HG03175 (cell line): ENCODE data around the gene GNB4.

Experiments used
- ATAC-seq: cut with Tn5 transposase; IDR thresholded peaks from one replicate; pipeline ENCODE4 v1.9.1; 2021; ENCODE audit warnings: mild to moderate bottlenecking, moderate library complexity; ENCODE audit not compliant: unreplicated experiment

The GNB4 gene

DNA sequence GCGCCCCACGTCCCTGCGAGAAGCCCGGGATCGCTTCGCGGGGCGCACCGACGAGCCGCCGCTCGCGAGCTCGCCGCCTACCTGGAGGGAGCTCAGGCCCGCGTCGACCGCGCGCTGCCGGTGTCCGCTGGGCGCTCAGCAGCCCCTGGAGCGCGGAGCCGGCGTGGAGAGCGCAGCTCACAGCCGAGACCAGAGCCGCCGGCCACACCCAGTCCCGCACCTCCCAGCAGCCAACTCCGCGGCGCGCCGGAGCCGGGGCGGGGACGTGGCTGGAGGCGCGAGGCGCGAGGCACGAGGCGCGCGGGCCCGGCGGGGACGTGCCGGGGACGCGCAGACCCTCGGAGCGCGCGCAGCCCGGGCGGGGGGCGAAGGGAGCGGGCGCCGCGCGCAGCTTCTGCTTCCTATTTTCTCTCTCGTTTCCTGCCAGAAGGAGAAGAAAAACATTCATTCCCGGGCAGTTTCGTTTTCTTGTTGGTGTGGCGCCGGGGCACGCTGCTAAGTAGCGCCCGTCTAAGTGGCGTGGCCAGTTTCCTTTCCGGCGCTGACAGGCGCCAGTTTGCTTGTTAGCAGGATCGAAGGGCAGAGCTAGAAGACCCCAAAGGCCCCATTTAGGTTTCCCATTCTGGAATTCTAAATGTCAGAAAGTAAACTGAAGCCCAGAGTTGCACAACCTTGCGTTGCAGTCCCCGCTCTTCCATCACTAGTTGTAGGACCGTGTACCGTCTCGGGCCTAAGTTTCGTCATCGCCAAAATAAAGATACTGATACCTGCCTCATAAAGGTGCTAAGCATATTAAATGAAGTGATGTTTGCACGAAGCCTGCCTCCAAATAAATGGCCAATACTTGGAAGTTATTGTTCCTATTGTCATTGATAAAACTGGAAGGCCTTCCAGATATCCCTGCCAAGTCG lies at the start of gene GNB4:
Gene GNB4, minus strand, starts transcription at position 206 of the 911 bp plus-strand sequence. CDS start 25,270 bp downstream, outside the sequence.
- ATAC-seq: peak; percentile 79

DNA sequence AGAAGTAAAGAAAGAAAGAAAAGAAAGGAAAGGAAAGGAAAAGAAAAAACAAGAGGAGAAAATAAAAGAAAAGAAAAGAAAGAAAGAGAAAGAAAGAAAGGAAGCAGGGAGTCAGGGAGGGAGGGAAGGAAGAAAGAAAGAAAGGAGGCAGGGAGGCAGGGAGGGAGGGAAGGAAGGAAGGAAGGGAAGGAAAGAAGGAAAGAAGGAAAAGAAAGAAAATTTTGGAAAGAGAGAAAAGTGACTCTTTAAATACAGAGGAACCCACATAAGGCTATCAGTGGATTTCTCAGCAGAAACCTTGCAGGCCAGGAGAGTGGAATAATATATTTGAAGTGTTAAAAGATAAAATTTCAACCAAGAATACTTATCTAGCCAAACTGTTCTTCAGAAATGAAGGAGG lies 44.2 kb upstream of the GNB4 start:
- ATAC-seq: no peak

DNA sequence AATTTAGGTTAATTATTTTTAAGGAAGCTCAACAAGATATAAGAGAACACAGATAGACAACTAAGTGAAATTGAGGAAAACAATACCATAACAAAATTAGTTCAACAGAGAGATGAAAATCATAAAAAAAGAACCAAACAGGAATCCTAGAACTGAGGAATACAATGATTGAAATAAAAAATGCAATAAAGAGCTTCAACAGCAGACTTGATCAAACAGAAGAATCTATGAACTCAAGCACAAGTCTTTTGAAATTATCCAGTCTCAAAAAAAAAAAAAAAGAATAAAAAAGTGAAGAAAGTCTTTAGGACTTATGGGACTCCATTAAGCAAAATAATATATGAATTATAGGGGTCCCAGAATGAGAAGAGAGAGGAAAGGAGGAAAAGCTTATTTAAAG lies 42.0 kb upstream of the GNB4 start:
- ATAC-seq: no peak

DNA sequence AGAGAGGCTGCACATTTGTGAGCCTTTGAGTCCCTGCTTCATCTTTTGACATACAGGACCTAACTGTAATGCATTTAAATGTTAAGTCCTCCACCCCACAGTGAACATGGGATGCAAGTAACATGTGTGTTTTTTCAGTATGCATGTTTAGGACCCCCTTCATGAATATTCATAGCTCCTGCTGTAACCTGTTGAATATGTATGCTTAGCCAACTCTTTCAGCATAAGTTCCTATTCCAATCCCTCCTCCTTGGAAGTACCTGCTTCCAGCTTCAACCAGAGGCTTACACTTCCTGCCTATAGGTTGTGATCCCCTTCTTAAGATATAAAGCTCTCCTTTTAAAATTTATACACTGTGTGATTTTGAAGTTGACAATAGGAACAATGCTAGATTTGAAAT lies 36.9 kb upstream of the GNB4 start:
- ATAC-seq: no peak

DNA sequence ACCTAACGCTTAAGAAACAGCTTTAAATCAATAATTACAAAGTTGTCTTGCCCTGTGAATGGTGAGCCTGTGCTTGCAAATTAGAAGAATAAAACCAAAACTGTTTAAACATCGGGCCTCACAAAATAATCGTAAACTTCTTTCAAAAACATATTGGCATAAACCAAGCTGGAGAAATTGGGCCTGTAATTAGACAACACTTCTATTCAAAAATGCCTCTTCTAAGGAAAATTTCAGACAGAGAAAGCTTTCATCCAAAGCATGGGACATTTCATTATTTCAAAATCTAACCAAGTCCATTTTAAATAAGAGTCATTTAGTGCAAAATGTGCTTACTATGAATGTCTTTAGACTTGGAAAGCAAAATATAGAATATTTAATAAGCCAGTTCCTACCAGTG lies 35.5 kb upstream of the GNB4 start:
- no peak for ATAC-seq

DNA sequence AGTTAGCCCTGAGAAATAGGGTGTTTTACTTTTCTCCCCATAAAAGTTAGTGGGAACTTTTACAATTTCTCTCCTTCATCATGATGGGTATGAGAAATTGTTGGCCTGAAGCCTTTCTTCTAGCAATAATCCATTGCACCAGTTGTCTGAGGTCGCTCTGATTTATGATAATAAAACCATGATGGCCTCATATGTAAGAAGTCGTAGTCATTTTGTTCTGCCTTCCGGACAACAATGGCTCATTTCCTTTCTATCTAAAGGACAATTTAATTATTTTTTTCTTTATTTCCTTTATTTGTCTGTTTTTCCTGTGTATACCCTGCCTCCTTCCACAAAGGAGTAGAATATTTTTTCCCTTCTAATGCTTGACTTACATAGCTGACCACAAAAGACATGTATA lies 31.6 kb upstream of the GNB4 start:
- ATAC-seq: no peak

DNA sequence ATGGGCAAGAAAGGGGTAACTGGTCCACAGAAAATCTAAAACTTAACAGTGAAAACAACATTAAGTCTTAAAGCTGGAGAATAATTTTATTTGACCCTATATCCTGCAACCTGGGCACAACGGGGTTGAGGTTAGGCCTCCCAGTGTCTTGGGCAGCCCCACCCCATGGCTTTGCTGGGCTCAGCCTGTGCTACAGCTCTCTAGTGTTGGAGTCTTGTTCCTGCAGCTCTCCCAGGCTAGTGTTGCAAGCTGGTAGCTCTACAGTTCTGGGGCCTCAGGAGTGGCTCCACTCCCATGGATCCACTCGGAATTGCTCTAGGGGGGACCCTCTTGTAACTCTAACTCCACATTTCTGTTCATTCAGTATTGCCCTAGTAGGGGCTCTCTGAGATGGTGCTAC lies 24.9 kb upstream of the GNB4 start:
- ATAC-seq: no peak

DNA sequence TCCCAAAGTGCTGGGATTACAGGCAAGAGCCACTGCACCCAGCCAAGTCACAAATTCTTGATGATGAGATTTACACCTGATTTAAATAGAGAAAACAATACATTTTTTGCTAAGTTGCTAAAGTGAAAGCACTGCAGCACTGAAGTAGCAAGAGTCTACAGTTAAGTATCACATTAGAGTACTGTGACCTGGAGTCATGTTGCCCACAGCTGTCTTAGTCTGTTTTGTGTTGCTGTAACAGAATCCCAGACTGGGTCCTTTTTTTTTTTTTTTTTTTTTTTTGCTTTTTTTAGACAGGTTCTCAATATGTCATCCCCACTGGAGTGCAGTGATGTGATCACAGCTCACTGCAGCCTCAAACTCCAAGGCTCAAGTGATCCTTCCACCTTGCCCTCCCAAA lies 23.2 kb upstream of the GNB4 start:
- ATAC-seq: no peak

DNA sequence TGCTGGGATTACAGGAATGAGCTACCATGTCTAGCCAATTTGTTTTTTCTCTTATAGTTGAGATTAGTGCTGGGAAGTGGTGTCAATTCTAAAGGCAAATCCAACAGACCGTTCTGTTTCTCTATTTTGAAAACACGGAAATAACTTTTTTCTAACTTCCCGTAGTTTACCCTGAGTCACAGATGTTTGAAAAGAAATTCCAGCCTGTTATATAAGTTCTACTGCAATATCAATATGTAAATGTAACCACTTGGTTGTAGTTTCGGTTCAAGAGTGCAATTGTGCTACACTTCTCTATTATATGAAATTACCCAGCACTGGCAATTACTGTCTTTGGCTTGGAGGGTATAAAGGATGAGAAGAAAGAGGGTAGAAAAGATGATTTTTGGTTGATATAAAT lies 22.3 kb upstream of the GNB4 start:
- ATAC-seq: no peak

DNA sequence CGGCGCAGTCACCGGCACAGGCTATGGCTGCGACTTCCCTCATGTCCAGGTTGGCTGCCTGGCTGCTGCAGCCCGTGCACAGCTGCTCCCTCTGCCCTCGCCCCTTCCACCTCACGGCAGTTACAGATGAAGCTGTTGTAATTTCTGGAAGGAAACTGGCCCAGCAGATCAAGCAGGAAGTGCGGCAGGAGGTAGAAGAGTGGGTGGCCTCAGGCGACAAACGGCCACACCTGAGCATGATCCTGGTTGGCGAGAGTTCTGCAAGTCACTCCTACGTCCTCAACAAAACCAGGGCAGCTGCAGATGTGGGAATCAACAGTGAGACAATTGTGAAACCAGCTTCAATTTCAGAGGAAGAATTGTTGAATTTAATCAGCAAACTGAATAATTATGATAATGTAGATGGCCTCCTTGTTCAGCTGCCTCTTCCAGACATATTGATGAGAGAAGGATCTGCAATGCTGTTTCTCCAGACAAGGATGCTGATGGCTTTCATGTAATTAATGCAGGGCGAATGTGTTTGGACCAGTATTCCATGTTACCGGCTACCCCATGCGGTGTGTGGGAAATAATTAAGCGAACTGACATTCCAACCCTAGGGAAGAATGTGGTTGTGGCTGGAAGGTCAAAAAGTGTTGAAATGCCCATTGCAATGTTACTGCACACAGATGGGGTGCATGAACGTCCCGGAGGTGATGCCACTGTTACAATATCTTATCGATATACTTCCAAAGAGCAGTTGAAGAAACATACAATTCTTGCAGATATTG lies 13.2 kb upstream of the GNB4 start:
- ATAC-seq: peak; percentile 50

DNA sequence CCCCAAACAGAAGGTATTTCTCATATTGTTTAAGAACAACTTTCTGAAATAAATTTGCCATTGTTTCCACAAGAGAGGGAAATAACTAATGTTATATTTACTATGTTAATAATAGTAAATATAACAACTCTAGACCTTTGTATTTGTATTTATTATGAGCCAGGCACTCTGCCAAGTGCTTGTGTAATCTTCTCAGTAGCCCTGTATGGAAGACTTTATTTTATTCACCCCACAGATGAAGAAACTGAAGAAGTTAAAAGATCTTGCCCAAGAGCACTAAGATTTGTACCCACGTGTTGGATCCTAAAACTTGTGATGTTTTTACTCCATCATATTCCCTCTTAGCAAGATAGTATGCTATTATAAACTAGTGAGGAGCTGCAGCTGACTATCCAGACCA lies 12.0 kb upstream of the GNB4 start:
- no peak for ATAC-seq

DNA sequence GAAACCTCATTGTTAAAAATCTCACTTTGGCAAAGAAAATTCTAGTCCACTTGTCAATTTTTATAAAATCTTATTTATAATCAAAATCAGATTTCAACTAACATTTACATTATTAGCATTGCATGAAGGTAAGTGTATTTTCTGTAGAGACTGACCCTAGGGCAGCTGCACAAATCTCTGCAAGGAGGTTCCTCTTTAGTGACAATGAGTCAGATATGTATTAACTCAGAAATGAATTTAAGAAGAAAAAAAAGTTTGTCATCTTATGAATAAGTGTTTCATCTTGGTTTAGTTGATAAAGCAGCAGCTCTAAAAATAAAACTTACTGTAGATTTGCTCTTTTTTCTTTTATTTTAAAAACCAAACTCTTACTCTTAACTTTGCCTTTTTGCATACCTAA lies 9.0 kb upstream of the GNB4 start:
- no peak for ATAC-seq

DNA sequence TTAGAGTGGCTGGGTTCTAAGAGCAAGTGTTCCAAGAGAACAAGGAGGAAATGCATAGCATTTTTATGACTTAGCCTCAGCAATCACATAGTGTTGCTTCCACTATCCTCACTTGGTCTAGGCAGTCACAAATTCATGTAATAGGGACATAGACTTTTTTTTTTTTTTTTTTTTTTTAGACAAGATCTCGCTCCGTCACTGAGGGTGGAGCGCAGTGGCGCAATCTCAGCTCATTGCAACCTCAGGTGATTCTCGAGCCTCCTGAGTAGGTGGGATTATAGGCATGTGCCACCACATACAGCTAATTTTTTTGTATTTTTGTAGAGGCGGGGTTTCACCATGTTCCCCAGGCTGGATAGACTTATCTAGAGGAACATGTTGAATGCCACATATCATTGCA lies 4.7 kb upstream of the GNB4 start:
- no peak for ATAC-seq

DNA sequence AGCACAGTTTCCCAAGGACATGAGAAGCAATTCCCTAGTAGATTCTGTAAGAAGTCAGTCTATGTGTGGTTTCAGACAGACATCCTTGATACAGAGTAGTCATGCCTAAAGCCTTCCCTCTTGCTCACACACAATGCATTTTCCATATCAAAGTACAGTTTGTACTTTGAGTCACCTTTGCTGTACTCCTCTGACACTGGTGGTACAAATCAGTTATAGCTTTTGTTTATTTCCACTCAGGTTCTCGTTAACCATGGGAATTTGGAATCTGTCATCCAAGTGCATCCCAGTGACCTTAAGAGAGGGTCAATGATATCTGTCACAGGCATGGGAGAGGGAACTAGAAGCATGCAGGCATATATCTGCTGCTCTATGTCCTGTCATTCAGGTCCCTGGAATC lies 3.6 kb upstream of the GNB4 start:
- ATAC-seq: no peak

DNA sequence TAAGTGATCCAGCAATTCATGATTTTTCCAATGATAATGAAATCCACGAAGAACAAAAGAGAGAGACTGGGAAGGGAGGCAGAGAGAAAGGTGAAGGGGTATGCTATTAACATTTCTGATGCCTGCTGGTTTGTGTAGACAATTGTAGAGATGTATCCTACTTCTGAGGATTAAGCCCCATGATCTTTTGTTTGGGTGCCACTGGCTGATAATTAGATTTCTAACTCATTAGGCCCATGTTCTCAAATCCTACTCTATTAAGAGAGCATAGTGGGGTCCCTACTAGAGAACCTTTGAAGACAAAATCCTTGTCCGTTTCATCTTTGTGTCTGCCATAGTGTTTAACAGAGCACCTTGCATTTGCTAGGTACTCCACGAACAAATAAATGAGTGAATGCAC lies 2.7 kb upstream of the GNB4 start:
- ATAC-seq: no peak

DNA sequence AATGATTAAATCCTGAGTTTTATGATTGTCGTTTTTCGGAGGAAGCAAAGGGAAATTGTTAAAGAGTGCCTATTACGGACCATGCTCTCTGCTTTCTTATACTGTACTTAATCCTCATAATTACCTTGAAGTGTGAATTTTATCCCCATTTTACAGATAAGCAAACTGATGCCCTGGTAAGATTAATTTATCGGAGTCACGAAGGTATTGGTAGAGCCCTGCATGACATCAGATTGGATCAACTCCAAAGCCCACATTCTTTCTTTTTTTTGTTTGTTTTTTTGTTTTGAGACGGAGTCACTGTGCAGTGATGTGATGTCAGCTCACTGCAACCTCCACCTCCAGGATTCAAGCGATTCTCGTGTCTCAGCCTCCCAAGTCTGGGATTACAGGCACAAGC lies 1.6 kb upstream of the GNB4 start:
- no peak for ATAC-seq

DNA sequence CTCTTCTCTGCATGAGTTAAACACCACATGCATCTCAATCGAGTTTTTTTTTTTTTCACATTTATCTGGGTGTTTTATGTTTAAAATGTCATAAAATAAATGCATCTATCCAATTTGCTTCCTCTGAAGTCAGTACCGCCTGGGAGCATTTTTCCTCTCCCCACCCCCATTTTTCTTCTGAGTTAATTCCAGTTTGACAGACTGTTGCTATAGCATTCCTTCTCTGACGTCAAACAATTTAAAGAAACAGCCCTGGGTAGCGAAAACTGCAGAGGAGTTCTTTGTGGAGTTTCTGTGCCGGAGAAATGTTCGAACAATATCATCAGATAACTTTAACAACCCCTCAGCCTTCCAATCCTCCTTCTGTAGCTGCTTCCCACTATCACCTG lies 900 bp upstream of the GNB4 start:
- no peak for ATAC-seq

DNA sequence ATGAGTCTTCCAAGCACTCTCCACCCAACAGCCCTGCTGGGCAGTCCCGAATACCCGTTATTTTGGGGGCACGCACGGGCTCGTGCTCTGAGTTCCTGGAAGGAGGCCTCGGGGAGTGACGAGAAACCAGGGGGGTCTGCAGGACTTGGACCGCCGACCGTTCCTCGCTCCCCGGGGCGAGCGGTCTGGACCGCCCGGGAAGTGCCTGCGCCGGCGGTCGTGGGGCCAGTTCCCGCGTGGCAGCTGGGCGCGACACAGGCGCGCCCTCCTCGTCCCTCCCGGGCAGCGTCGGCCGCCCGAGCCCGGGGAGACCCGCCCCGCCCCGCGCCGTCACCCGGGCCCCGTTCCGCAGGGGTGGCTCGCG lies 387 bp downstream of the GNB4 start:
- ATAC-seq: peak; percentile 21

DNA sequence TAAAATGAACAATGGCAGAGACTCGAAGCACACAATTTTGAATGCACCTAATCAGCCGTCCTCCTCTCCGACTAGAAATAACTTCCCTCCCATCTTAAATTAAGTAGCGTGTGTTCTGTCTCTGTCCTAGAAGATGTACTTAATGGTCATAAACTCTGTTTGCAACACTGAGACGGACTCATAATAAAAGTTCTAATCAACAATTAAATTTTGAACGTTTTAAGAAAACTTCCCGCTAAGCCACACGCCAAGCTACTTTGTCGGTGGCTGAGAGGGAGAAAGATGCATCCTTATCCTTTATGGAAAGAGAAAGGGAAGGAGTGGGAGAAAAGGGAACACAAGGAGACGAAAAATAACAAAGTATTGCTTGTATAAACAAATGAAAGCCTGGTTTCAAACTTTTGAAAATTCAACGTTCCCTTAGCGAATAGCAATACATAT lies 989 bp downstream of the GNB4 start:
- no peak for ATAC-seq

DNA sequence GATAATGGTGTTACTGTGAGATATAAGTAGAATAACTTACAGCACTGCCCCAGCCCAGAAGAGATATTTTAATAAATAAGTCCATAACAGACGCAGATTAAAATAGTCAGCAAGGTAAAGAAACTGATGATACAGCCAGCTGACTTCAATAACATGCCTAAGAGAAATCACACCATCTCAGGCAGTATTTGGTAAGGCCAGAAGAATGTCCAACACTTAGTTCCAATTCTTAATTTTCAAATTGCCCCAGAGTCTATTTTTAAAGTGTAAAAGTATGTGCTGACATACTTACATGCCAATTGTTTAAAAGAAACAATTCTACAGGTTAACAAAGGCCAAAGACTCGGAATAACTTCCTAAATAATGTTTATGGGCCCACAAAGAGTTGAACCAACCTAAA lies 1.6 kb downstream of the GNB4 start:
- no peak for ATAC-seq

DNA sequence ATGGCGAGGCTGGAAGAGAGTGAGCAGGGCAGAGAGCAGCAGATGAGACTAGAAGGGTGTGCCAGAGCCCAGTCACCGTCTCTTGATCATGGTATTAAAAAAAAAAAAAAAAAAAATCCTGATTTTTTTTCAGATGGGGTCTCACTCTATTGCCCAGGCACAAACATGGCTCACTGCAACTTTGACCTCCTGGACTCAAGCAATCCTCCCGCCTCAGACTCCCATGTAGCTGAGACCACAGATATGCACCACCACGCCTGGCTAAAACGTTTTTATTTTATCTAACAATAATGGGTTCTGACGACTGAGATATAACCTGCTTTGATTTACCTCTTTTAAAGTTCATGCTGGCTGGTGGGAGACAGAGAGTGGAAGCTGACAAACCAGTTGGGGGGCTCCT lies 4.0 kb downstream of the GNB4 start:
- ATAC-seq: no peak

DNA sequence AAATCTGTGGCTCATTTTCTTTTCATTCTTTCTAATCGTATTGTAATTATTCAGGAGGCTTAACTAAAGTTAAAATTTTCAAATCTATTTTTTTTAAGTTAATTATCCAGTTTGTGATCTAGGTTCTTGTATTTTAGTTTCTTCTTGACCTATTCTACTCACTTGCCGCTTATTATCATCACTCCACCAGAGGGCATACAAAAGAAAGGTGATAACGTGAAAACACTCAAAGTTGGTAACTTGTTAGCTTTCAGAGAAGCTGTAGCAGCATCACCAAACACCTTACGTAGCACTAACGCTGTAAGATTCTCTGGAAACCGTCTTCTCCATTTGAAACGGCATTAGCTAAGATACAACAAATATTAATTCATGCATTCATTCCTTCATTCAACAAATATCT lies 4.8 kb downstream of the GNB4 start:
- ATAC-seq: no peak
